ENCODE measurements around the gene STOM. TPM values are rescaled to one million over a fixed set of nuclear protein-coding genes. Genes with fewer than 3 reads are reported as not detected.

The STOM gene
- total and polyA plus RNA-seq, 10 of the 15 experiments (the other 5 are each of a cell fraction or from before 2014, with no cell fraction given): 6.7 to 47.4 (median 39.8) TPM

DNA sequence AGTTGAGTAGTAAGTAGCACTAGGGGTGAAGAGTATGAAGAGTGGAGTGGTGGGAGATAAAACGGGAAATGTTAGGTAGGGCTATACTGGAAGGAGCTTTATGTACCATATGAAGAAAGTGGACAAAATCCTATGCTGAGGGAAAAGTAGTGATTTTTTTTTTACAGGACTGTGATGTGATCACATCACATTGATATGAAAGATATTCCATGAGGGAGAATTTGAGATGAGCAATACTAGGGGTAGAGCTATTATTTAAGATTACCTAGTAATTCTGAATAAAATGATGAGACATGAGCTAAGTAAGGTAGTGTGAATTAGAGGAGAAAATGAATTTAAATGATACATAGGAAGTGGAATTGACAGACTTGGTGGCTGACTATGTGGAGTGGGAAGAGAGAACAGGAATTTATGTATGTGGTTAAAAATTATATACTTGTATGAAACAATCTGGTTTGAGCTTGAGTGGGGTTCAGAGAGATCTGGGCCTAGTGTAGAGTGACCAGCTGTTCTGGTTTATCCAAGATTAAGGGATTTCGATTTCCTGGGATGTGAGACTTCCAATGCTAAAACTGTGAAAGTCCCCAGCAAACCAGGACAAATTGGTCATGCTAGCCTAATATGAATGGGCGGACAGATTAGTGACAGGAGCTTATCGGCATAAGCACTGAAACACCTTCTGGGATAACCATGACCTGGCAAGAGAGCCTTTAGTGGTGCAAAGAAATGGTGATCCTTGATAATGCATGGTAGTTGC, 29.3 kb upstream of the STOM start (continued):
- TF ChIP-seq IRF3 (IDR thresholded peaks at IDR 0.05): no peak
- no peak for TF ChIP-seq SP1 (IDR thresholded peaks at IDR 0.05; ENCODE audit: low read depth, low read length)
- no peak for TF ChIP-seq NBN (IDR thresholded peaks at IDR 0.05)
- TF ChIP-seq MLLT1 (IDR thresholded peaks at IDR 0.05): no peak

DNA sequence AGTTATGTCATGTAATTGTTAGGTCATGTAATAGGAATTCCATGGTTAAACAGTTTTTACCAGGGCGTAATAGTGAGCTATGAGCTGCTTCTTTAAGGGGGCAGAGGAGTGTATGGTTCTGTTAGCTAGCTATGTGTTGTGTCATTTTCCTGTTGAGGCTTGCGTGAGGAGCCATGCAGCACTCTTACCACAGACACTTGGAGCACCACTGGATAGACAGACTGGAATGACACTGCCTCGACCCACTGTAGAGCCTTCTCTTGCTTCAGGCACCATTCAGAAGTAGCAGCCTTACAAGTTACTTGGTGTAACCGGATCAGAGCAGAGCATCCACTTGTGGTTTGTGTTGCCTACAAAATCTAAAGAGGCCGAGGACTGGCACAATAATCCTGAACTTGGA, 28.3 kb upstream of the STOM start:
- no peak for FAIRE-seq
- no peaks in the 10 kb centered on the region for H4K20me1 ChIP-seq (ENCODE audit: control insufficient read depth, insufficient read depth)
- POLR2A ChIA-PET: no interaction called here
- H3K4me3 ChIP-seq: no peak overlapping the region
- no peaks in the 10 kb centered on the region for H3K79me2 ChIP-seq (ENCODE audit: control insufficient read depth, insufficient read depth, low read length)
- no peak overlapping the region for H3K9ac ChIP-seq (ENCODE audit: control insufficient read depth, insufficient read depth, low read length)
- no peaks in the 10 kb centered on the region for H3K4me1 ChIP-seq (ENCODE audit: control insufficient read depth, insufficient read depth, low read length)
- intact Hi-C loops (cut with micrococcal nuclease; ENCODE audit: unreplicated experiment) (loop anchor here (10.0 kb wide), 1 partner anchor 654 kb away; no protein-coding TSS in a partner anchor), in situ Hi-C loops (cut with MboI) (loop anchor here (5.0 kb wide), 2 partner anchors 81 to 181 kb away; no protein-coding TSS in a partner anchor)
- no peak for TF ChIP-seq HCFC1 (IDR thresholded peaks at IDR 0.05; ENCODE audit: low read length)
- TF ChIP-seq SIN3A (IDR thresholded peaks at IDR 0.05; ENCODE audit: low read depth, low read length): no peak
- TF ChIP-seq ZBED1 (IDR thresholded peaks at IDR 0.05; ENCODE audit: borderline replicate concordance): no peak
- no peak for TF ChIP-seq PBX3 (IDR thresholded peaks at IDR 0.05; ENCODE audit: insufficient replicate concordance, low read depth, low read length)
- TF ChIP-seq FOXM1 (IDR thresholded peaks at IDR 0.05; ENCODE audit: low read depth, low read length): no peak
- TF ChIP-seq, protein P1, sequence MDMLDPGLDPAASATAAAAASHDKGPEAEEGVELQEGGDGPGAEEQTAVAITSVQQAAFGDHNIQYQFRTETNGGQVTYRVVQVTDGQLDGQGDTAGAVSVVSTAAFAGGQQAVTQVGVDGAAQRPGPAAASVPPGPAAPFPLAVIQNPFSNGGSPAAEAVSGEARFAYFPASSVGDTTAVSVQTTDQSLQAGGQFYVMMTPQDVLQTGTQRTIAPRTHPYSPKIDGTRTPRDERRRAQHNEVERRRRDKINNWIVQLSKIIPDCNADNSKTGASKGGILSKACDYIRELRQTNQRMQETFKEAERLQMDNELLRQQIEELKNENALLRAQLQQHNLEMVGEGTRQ (IDR thresholded peaks at IDR 0.05; ENCODE audit: borderline replicate concordance, low read depth, low read length): no peak
- TF ChIP-seq ETV6 (conservative IDR thresholded peaks at IDR 0.05 in 1 of 2, IDR thresholded peaks at IDR 0.05 in 1 of 2; ENCODE audit: borderline replicate concordance in 1 of 2, low read depth in 1 of 2): no peak
- no peak for TF ChIP-seq SP1 (IDR thresholded peaks at IDR 0.05; ENCODE audit: low read depth, low read length)
- TF ChIP-seq SUPT20H (IDR thresholded peaks at IDR 0.05; ENCODE audit: borderline replicate concordance, control insufficient read depth, low read depth, low read length): no peak
- TF ChIP-seq FOXK2 (IDR thresholded peaks at IDR 0.05): no peak
- no peak for TF ChIP-seq ASH2L (IDR thresholded peaks at IDR 0.05; ENCODE audit: borderline replicate concordance, low read depth)
- no peak for TF ChIP-seq KAT2A (conservative IDR thresholded peaks at IDR 0.05; ENCODE audit: control insufficient read depth, low read depth, low read length)
- TF ChIP-seq HDAC6 (IDR thresholded peaks at IDR 0.05; ENCODE audit: unreplicated experiment): no peak
- TF ChIP-seq CBFB (IDR thresholded peaks at IDR 0.05; ENCODE audit: low read depth): no peak
- H2AFZ ChIP-seq (ENCODE audit: control insufficient read depth, low read depth, low read length): no peak overlapping the region
- ATAC-seq: no peak
- H3K27me3 ChIP-seq (replicated peaks in 1 of 2; ENCODE audit: control insufficient read depth in 2 of 2, insufficient read depth in 2 of 2, low read length in 1 of 2): no peaks in the 10 kb centered on the region
- DNase-seq (ENCODE audit: low read depth, low spot score): no peak
- H3K36me3 ChIP-seq (ENCODE audit: control insufficient read depth in 2 of 2, insufficient read depth in 2 of 2, low read length in 1 of 2): no peaks in the 10 kb centered on the region
- SMC1A ChIA-PET (ENCODE audit: uncharacterized antibody, unreplicated experiment): interaction anchor here (0.7 to 8.3 kb wide), 7 partner anchors 9 to 81 kb away, joined by 3 to 147 read pairs (median 3); no protein-coding TSS in a partner anchor
- BruUV-seq (replicated peaks): no TSS peak
- no peak overlapping the region for H3K27ac ChIP-seq (ENCODE audit: control insufficient read depth, insufficient read depth)
- CTCF ChIA-PET: interaction anchor here (0.7 to 8.2 kb wide), 14 partner anchors 10 to 412 kb away, joined by 3 to 318 read pairs (median 4); no protein-coding TSS in a partner anchor
- H3K9me3 ChIP-seq (replicated peaks; ENCODE audit: control insufficient read depth, insufficient read depth, low read length): no peaks in the 10 kb centered on the region
- RAD21 ChIA-PET (ENCODE audit: unreplicated experiment): interaction anchor here (0.8 to 7.3 kb wide), 4 partner anchors 76 to 185 kb away, joined by 3 to 106 read pairs (median 6); no protein-coding TSS in a partner anchor
- WGBS (ENCODE audit: insufficient coverage, insufficient replicate concordance, low lambda C conversion rate, missing lambda C conversion rate): 67% methylated on average over 5 of the region's 5 CpGs
- no peak overlapping the region for H3K4me2 ChIP-seq (ENCODE audit: control insufficient read depth, insufficient read depth)

Measured in GM12878 (cell line).